GM18517 (cell line): ENCODE data around the gene GPR32.
"Not testable (repeated sequence)": the region's sequence is repeated elsewhere in the genome, so short reads cannot be mapped to it uniquely, and the experiment has no call there.

ENCODE experiments used
- ATAC-seq: cut with Tn5 transposase; IDR thresholded peaks from one replicate; pipeline ENCODE4 v1.9.1; 2021; ENCODE audit warnings: mild to moderate bottlenecking, moderate library complexity; ENCODE audit not compliant: unreplicated experiment

Gene GPR32, protein sequence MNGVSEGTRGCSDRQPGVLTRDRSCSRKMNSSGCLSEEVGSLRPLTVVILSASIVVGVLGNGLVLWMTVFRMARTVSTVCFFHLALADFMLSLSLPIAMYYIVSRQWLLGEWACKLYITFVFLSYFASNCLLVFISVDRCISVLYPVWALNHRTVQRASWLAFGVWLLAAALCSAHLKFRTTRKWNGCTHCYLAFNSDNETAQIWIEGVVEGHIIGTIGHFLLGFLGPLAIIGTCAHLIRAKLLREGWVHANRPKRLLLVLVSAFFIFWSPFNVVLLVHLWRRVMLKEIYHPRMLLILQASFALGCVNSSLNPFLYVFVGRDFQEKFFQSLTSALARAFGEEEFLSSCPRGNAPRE

GRCh38 chr19:50770164-50770563 lies at the start of gene GPR32:
Gene GPR32, plus strand, starts transcription at chr19:50770464. Its CDS starts 137 bp downstream, at chr19:50770601.
- ATAC-seq: not testable (repeated sequence)

GRCh38 chr19:50720921-50721381 lies 49.3 kb upstream of the GPR32 start:
- ATAC-seq: no peak

- no peak for ATAC-seq
These were observed 48.7 kb upstream of the GPR32 start for GRCh38 chr19:50721441-50722137.

DNA sequence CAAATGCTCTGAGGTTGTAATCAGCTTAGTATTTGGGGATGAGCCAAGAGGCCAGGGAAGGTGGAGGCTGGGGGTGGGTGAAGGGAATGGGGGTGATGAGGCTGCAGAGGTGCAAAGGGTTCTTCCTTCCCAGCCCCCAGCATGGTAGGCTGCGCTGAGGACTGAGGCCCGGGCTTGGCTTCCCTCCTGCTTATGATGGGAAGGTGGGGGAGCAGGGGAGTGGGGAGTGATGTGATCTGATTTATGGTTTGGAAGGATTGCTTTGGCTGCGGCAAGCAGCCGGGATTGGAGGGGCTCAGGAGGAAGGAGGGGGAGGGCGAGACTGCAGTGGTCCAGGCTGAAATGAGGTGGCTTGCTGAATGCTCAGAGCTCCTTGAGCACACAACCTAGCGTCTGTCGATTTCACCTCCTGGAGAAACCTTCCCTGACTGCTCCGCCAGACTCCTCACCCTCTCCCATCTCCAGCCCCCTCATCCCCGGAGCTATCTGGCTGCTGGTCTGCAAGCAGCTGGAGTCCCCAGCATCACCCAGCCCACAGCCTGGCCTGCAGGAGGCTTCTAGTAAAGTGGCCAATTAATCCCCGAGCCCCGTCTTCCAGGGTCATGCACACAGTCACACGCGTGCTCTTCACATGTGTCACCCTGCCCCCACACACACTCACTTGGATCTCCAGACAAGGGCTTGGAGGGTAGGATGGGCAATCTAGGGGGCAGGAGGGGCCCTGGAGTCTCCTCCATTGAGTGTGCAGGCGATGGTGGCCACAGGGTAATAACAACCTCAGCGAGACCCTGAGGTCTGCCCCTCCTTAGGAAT lies 47.9 kb upstream of the GPR32 start:
- ATAC-seq: no peak

GRCh38 chr19:50723069-50723468 lies 47.2 kb upstream of the GPR32 start, which contains the start of gene CLEC11A:
Gene CLEC11A, plus strand, starts transcription at chr19:50723364. Its CDS starts 162 bp downstream, at chr19:50723526.
- ATAC-seq: no peak

DNA sequence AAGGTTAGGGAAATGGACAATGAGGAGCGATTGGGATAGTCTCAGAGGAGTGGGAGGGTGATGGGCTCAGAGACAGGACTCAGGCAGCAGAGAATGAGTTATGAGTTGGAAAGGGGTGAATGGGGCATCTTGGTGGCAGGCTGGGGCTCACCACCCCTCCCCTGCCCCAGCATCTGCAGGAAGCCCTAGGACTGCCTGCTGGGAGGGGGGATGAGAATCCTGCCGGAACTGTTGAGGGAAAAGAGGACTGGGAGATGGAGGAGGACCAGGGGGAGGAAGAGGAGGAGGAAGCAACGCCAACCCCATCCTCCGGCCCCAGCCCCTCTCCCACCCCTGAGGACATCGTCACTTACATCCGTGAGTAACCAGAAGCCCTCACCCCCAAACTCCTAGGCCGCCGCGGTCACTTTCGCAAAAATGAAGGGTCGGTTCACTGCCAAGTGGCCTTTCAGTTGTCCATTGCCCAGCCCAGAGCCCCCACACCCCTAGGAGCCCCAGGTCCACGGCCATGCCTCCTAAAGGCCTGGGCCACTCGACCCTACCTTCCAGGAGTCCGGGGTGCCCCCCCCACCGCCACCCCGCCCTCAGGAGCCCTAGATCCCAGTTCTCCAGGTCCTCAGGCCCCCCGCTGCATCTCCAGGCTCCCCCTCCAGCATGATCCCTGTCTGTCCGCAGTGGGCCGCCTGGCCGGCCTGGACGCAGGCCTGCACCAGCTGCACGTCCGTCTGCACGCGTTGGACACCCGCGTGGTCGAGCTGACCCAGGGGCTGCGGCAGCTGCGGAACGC lies 46.3 kb upstream of the GPR32 start:
- ATAC-seq: no peak

DNA sequence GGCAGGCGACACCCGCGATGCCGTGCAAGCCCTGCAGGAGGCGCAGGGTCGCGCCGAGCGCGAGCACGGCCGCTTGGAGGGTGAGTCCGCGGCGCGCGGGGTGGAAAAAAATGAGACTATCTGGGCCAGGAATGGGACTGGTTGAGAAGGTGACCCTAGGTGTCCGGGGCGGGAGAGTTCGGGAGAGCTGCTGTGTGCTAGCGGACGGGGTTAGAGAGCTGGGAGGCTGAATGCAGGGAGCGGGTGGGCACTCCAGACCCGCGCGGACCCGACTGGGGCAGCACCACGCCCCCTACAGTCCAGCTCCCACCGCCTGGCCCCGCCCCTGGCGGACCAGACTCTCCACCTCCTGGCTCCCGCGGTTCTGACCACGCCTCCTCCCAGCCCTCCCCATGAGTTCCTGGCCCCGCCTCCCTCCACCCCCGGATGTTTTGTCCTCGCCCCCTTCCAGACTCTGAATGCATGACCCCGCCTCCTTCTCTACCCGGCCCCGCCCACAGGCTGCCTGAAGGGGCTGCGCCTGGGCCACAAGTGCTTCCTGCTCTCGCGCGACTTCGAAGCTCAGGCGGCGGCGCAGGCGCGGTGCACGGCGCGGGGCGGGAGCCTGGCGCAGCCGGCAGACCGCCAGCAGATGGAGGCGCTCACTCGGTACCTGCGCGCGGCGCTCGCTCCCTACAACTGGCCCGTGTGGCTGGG lies 45.6 kb upstream of the GPR32 start:
- peak; percentile 81 for ATAC-seq

GRCh38 chr19:50725218-50725910 lies 44.9 kb upstream of the GPR32 start:
- ATAC-seq: peak; percentile 38

- ATAC-seq: no peak
These were observed 44.4 kb upstream of the GPR32 start for GRCh38 chr19:50725911-50726230.

GRCh38 chr19:50728084-50728737 lies 42.1 kb upstream of the GPR32 start:
- ATAC-seq: no peak

DNA sequence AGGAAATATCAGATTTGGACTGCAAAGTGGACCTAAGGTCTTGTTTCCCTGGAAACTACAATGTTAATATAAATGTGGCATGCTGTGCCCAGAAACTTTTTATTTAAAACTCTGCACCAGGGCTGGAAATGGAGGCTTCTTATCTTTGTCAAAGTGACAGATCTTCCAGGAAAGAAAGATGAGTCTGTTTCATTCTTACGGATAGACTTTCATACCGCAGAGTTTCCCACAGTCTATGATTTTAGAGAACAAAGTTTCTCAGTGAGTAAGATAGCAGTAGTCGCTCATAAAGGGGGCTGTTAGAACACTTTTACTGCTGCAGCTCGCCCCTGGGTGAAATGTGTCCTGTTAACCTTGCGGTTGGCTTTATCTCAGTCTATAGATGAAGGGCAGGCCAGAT lies 40.4 kb upstream of the GPR32 start:
- no peak for ATAC-seq

- no peak for ATAC-seq
These were observed 34.4 kb upstream of the GPR32 start for GRCh38 chr19:50735869-50736268.

GRCh38 chr19:50736338-50736737 lies 33.9 kb upstream of the GPR32 start:
- no peak for ATAC-seq

GRCh38 chr19:50739132-50739913 lies 30.9 kb upstream of the GPR32 start:
- ATAC-seq: no peak

- ATAC-seq: no peak
These were observed 30.3 kb upstream of the GPR32 start for GRCh38 chr19:50739914-50740426.

GRCh38 chr19:50741179-50741933 lies 28.9 kb upstream of the GPR32 start:
- ATAC-seq: no peak

GRCh38 chr19:50743537-50743936 lies 26.7 kb upstream of the GPR32 start:
- no peak for ATAC-seq
